Measurements from ENCODE around the gene CTSE. TPM values are rescaled to one million over a fixed set of nuclear protein-coding genes. Genes with fewer than 3 reads are reported as not detected.
A peak's percentile ranks its signal among the peaks of the same experiment; 100 is the strongest.

The CTSE gene
- total RNA-seq, 2 donors from 2014 or later, result 0.15 to 0.42 TPM

- H3K9ac ChIP-seq (ENCODE audit: extremely low read depth, low read length, poor library complexity, severe bottlenecking), result no peak overlapping the region
- no peak for TF ChIP-seq CTCF (conservative IDR thresholded peaks at IDR 0.05)
- Mint-ChIP-seq H3K27ac (no peak overlapping the region), H3K36me3 (ENCODE audit: low read depth) (no peaks in the 10 kb centered on the region), H3K4me3 (no peak overlapping the region), H3K9me3 (no peaks in the 10 kb centered on the region), H3K4me1 (peaks cover 6% of the 10 kb centered on the region), H3K27me3 (ENCODE audit: insufficient read depth) (peaks cover 6% of the 10 kb centered on the region)
- no peaks in the 10 kb centered on the region for H3K27me3 ChIP-seq (ENCODE audit: control insufficient read depth, insufficient read depth, low read length, poor library complexity, severe bottlenecking)
- no peak overlapping the region for H3K4me3 ChIP-seq (ENCODE audit: low read length)
- DNase-seq, result no peak
- H3K36me3 ChIP-seq (ENCODE audit: control insufficient read depth, insufficient read depth, low read length), result no peaks in the 10 kb centered on the region
- H3K27ac ChIP-seq (ENCODE audit: low read depth, low read length), result no peak overlapping the region
- no peaks in the 10 kb centered on the region for H3K9me3 ChIP-seq (ENCODE audit: control insufficient read depth, low read length)
- no peaks in the 10 kb centered on the region for H3K4me1 ChIP-seq (ENCODE audit: control insufficient read depth, insufficient read depth, low read length)
- WGBS, 2 experiments (ENCODE audit: insufficient coverage in 1 of 2, insufficient read length in 1 of 2), result 74 to 91% methylated on average over 1 of the region's 1 CpG
Measured at GRCh38 chr1:206015071-206015470, 8.6 kb downstream of the CTSE start.

GRCh38 chr1:206014601-206015000 lies 9.1 kb downstream of the CTSE start:
- no peak overlapping the region for H3K4me3 Mint-ChIP-seq
- no peaks in the 10 kb centered on the region for H3K9me3 ChIP-seq (ENCODE audit: control insufficient read depth, low read length)
- no peak for TF ChIP-seq CTCF (conservative IDR thresholded peaks at IDR 0.05)
- H3K4me1 Mint-ChIP-seq, result peaks cover 6% of the 10 kb centered on the region
- H3K36me3 Mint-ChIP-seq (ENCODE audit: low read depth), result no peaks in the 10 kb centered on the region
- H3K27me3 ChIP-seq (ENCODE audit: control insufficient read depth, insufficient read depth, low read length, poor library complexity, severe bottlenecking), result no peaks in the 10 kb centered on the region
- no peak overlapping the region for H3K27ac ChIP-seq (ENCODE audit: low read depth, low read length)
- H3K4me1 ChIP-seq (ENCODE audit: control insufficient read depth, insufficient read depth, low read length), result no peaks in the 10 kb centered on the region
- DNase-seq, result no peak
- H3K27ac Mint-ChIP-seq, result no peak overlapping the region
- H3K27me3 Mint-ChIP-seq (ENCODE audit: insufficient read depth), result peaks cover 6% of the 10 kb centered on the region
- 86 to 95% methylated on average over 3 to 5 of the region's 5 CpGs for WGBS, 2 experiments (ENCODE audit: insufficient coverage in 1 of 2, insufficient read length in 1 of 2)
- no peak overlapping the region for H3K4me3 ChIP-seq (ENCODE audit: low read length)
- no peak overlapping the region for H3K9ac ChIP-seq (ENCODE audit: extremely low read depth, low read length, poor library complexity, severe bottlenecking)
- H3K9me3 Mint-ChIP-seq, result no peaks in the 10 kb centered on the region
- H3K36me3 ChIP-seq (ENCODE audit: control insufficient read depth, insufficient read depth, low read length), result no peaks in the 10 kb centered on the region

- H3K9ac ChIP-seq (ENCODE audit: extremely low read depth, low read length, poor library complexity, severe bottlenecking), result no peak overlapping the region
- H3K36me3 ChIP-seq (ENCODE audit: control insufficient read depth, insufficient read depth, low read length), result no peaks in the 10 kb centered on the region
- no peak for TF ChIP-seq CTCF (conservative IDR thresholded peaks at IDR 0.05)
- Mint-ChIP-seq H3K4me3 (no peak overlapping the region), H3K36me3 (ENCODE audit: low read depth) (no peaks in the 10 kb centered on the region), H3K27me3 (ENCODE audit: insufficient read depth) (peaks cover 6% of the 10 kb centered on the region), H3K4me1 (peaks cover 6% of the 10 kb centered on the region), H3K27ac (no peak overlapping the region), H3K9me3 (no peaks in the 10 kb centered on the region)
- DNase-seq, result peak; percentile 13
- 94 to 100% methylated on average over 4 to 6 of the region's 6 CpGs for WGBS, 2 experiments (ENCODE audit: insufficient coverage in 1 of 2, insufficient read length in 1 of 2)
- H3K4me1 ChIP-seq (ENCODE audit: control insufficient read depth, insufficient read depth, low read length), result no peaks in the 10 kb centered on the region
- H3K4me3 ChIP-seq (ENCODE audit: low read length), result no peak overlapping the region
- H3K27ac ChIP-seq (ENCODE audit: low read depth, low read length), result no peak overlapping the region
- H3K27me3 ChIP-seq (ENCODE audit: control insufficient read depth, insufficient read depth, low read length, poor library complexity, severe bottlenecking), result no peaks in the 10 kb centered on the region
- H3K9me3 ChIP-seq (ENCODE audit: control insufficient read depth, low read length), result no peaks in the 10 kb centered on the region
Measured at GRCh38 chr1:206013026-206013795, 10.5 kb downstream of the CTSE start.
